ENCODE results near the gene BANP. TPM values are rescaled to one million over a fixed set of nuclear protein-coding genes. Genes with fewer than 3 reads are reported as not detected.
A peak's percentile ranks its signal among the peaks of the same experiment; 100 is the strongest.
"Not testable (repeated sequence)": the region's sequence is repeated elsewhere in the genome, so short reads cannot be mapped to it uniquely, and the experiment has no call there.

The BANP gene
- total RNA-seq, 1 donor from 2014 or later: 18.8 TPM

DNA sequence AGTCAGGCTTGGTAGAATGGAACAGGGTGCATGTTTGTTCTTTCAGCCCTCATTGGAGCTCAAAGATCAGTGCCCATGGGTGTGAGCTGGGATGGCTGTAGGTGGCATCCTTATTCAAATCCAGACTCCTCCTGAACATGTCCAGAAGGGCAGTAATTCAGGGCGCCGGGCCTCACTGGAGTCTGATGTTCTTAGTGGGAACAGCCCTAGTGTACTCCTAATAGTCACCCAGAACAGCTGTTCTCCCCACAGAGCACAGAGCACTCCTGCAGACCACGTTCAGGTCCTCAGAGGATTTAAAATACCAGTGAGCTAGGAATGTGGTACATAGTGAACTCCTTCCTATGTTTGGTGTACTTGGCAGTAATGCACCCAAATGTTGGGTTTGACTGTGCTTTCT is 96.2 kb downstream of the BANP start:
- no peak for DNase-seq (ENCODE audit: low read depth in 2 of 2)

DNA sequence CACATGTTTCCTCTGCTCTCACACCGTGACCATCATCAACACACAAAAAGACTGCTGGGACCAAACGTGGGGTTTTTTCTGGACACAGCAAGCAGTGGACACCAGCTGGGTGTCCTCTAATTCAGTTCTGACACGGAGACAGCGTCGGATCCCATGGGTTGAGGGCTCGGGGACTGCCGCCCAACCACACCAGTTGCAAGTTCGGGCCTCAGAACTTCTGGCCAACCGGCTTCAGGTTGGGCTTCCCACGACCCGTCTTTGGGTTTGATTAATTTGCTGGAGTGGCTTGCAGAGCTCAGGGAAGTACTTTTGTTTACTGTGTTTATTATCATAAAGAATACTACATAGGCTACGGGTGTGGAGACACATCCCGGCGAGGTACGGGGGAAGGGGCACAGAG is 97.8 kb downstream of the BANP start:
- no peak for DNase-seq (ENCODE audit: low read depth in 2 of 2)

DNA sequence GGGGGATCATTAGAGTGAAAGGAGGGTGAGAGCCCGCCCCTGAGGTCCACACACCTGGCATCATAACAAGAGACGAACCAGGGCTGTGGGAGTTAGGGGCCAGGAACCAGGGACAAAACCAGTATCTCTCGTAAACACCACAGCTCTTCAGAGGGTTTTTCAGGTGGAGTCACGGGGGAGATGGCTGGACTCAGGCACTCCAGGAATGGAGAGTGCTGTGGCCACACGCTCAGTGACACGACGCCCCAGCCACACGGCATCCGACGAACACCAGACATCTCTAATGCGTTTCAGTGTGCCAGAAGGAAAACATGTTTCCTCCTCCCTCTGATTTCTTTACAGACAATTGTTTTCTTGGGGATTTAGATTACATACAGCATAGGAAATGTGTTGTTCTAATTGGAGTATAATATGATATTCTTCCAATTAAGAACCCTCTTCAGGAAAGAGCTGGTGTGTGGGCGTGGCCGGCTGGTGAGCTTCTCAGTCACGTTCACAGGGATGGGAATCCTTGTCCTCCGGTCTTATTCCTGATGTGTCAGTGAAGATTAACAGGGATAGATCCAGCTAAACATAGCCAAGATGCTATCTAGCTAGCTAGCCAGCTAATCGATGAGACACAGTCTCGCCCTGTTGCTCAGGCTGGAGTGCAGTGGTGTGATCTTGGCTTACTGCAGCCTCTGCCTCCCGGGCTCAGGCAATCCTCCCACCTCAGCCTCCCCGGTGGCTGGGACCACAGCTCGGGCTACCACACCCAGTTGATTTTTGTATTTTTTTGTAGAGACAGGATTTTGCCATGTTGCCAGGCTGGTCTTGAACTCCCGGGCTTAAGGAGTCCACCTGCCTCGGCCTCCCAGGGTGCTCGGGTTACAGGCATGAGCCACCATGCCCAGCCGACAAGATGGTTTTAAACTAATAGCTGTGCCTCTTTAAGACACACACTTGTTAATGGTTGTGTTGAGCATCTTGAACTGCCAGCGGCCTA is 98.6 kb downstream of the BANP start:
- DNase-seq (ENCODE audit: low read depth in 2 of 2): no peak

DNA sequence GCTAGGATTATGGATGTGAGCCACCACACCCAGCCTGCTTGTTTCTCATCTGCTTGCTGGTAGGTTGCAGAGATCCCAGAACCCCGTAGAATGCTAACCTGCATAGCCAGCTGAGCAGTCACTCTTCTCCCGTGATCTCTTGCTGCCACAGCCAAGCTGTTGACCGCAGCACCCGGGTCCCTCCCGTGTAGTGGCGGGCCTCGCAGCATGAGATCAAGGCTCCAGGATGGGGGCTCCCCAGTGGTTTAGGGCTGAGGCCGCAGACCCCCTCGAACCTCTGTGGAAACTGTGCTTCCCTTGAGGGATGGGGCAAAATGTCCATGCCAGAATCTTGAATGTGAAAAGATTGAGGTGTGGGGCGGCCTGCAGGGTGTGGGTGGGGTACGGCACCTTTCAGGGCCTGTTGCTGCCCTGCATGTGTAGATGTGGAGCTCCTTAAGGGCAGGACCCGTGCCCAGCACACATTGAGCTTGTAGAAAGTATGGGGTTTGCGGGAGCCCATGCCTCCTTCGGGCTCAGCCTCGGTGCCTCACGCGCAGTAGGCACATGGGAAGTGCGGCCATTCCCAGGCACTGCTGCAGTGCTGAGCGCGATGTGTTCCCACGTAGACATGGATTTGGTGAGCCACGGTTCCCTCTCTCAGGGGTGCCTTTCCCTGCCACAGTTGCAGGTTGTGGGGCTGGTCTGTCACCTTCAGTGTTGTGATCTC is 99.9 kb downstream of the BANP start:
- no peak for DNase-seq (ENCODE audit: low read depth in 2 of 2)

DNA sequence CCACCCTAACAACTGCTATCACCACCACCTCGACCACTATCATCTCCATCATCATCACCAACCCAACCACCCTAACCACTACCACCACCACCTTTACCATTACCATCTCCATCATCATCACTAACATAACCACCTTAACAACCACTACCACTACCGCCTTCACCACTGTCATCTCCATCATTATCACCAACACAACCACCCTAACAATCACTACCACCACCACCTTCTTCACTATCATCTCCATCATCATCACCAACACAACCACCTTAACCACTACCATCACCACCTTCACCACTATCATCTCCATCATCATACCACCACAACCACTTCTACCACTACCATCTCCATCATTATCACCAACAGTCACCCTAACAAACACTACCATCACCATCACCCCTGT is 101.4 kb downstream of the BANP start:
- no peak for DNase-seq (ENCODE audit: low read depth in 2 of 2)

DNA sequence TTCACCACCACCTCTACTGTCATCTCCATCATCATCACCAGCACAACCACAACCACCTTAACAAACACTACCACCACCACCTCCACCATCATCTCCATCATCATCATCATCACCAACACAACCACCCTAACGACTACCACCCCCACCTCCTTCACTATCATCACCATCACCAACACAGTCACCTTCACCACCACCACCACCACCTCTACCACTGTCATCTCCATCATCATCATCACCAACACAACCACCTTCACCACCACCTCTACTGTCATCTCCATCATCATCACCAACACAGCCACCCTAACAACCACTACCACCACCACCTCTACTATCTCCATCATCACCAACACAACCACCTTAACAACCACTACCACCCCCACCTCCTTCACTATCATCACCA is 102.2 kb downstream of the BANP start:
- DNase-seq (ENCODE audit: low read depth in 2 of 2): not testable (repeated sequence)

DNA sequence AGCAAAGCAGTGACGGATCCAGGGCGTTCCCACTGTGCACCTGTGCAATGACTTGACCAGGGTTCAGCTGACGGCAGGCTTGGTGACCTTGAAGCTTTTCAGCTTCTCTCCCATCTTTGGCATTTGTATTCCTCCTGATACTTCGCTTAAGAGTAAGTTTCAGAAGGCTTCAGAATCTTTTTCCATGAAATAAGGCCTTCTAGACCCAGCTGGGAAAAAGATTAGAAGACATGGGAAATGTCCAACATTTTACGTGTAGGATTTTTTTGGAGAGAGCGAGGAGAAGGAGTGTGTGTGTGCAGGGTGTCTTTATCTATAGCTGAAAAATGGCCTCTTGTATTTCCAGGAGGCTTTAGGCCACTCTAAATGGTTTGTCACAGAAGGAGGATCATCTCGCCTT is 104.1 kb downstream of the BANP start:
- DNase-seq (ENCODE audit: low read depth in 2 of 2): no peak

DNA sequence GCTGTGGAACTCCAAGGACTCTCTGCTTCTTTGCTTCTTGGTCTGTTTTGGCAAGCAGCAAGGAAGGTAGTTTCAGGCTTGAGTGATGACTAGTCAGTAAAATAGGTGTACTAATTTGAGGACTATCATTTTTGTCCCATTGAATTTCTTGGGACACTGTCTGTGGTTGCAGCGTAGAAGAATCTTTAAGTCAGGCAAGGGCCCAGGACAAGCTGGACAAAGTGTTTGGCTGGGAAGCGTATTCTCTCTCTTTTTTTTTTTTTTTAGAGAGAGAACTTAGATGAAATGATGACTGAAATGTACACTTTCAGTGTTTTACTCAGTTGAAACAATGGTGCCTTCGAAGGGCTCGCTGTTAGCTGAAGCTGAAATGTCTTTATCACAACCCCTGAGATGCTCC is 105.0 kb downstream of the BANP start:
- no peak for DNase-seq (ENCODE audit: low read depth in 2 of 2)

DNA sequence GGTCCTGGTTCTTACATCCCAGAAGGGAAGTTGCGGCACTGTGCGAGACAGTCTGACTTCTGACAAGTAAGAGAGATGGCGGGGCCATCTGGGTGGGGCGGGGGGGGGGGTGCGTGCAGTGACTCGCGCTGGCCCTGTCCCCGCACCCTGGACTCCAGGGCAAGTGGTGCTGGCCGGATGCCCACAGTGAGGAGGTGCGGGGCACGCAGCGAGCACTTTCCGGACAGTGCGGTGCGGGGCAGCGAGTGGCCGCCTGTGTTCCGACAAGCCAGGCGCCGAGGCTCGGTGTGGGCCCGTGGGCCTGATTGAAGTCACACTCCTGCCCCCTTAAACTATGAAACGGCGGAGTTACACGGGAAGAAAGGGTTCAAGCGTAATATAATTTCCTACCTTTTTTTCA is 106.4 kb downstream of the BANP start:
- no peak for DNase-seq (ENCODE audit: low read depth in 2 of 2)

DNA sequence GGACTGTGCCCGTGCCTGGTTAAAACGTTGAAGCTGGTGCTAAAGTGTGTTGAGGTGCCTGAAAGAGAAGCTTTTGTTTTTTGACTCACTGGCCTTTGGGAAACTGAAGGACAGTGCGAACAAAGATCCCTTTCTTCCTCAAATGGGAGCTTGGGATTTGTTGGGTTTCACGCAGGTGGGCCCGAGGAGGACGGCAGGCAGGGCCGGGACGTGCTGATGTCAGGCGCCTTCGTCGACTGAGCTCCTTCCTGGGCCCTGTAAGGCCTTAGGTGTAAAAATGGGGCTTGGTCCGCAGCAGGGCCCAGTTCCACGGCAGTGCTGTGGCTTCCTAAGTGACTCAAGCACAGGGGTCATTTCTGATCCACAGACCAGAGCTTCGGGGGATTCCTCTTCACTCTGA is 106.9 kb downstream of the BANP start:
- no peak for DNase-seq (ENCODE audit: low read depth in 2 of 2)

DNA sequence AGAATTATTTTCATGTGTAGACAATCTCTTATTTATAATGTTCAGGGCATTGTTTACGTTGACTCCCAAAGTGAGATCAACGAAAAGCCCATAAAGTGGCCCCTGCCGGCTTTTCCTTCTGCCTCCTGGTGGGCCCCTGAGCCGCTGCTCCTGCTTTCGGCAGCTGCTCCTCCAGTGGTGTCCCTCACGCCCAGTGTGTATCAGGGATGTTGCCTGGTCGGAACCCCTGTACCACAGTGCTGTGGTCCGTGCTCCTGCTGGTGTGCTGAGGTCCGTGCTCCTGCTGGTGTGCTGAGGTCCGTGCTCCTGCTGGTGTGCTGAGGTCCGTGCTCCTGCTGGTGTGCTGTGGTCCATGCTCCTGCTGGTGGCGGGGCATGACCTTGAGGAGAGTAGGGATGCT is 107.6 kb downstream of the BANP start:
- DNase-seq (ENCODE audit: low read depth in 2 of 2): no peak

DNA sequence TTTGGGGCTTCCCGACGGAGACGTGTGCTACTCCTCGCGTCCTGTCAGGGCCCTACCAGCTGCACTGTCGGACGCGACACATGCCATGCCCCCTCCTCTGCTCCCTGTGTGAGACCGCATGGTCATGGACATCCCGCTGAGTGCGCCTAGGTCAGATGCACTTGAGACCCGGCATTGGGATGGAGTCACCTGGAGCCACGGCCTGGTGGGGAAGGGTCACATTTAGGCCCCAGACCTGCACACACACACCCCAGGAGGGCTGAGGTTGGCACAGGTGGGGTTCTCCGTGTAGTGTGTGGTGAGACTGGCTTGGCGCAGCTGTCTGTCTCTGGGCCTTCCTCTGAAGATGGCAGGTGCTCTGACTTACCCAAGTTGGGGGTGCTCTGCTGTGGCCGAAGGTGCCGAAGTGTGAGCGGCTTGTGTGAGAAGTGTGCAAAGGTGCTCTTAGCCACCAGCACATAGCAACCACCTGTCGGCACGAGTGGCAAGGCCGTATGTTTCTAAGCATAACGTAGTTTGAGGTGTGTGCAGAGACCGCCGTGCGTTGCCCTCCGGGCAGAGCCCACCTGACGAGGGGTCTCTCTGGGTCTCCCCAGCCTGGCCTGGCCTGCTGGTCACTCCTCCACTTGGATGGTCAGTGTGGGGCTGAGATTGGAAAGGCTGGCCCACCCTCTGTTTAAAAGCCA is 108.6 kb downstream of the BANP start:
- no peak for DNase-seq (ENCODE audit: low read depth in 2 of 2)

DNA sequence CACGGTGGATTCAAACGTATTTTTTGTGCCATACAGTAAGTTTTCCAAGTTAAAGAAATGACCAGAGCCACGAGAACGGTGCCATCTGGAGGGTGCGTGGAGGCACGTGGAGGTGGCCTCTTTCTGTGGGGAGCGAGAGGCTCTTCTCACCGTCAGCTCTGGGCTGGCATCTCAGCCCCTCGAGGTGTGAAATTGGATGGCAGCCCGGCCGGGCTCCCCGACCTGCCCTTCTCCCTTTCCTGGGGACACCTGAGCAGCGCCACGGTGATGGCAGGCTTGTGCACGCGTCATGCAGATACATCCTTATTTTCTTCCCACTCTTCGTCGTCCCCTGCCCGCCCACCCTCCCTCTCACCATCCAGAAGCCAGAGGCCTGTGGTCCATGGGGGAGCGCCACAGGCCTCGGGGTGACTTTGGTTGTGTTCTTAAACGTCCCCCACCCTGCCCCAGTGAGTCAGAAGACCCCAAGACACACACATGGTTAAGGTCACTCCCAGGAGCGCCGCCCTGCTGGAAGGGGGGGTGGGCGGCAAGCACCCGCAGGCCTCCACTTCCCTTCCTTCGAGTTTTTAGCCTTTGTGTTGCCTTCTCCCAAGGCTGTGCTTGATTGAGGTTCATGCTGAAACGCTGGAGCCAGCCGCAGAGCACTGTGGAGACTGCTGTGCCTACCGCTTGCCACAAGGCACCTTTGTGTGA is 109.4 kb downstream of the BANP start:
- DNase-seq (ENCODE audit: low read depth in 2 of 2): no peak

DNA sequence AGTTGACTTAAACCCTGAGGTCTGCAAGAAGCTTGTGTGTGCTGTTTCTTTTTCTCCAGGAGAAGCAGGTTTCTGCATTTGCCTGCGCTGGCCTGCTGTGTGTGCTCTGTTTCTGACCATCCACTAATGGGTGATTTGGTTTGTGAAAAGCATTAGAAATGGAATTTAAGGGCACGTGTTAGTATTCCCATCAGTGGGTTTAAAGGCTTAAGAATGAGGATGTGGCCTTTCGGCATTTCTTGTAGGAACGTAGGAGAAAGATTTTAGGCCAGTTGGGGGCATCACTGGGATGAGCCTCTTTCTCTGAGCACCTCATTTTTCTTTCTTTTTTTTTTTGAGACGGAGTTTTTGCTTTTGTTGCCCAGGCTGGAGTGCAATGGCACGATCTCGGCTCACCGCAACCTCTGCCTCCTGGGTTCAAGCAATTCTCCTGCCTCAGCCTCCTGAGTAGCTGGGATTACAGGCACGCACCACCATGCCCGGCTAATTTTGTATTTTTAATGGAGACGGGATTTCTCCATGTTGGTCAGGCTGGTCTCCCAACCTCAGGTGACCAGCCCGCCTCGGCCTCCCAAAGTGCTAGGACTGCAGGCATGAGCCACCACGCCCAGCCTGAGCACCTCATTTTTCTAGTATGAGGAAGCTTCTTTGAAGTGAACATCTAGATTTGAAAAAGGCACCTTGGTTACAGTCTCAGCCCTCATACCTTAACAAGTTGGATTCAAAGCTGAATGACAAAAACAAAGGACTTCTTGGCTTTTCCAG is 110.3 kb downstream of the BANP start:
- DNase-seq (ENCODE audit: low read depth in 2 of 2): no peak

DNA sequence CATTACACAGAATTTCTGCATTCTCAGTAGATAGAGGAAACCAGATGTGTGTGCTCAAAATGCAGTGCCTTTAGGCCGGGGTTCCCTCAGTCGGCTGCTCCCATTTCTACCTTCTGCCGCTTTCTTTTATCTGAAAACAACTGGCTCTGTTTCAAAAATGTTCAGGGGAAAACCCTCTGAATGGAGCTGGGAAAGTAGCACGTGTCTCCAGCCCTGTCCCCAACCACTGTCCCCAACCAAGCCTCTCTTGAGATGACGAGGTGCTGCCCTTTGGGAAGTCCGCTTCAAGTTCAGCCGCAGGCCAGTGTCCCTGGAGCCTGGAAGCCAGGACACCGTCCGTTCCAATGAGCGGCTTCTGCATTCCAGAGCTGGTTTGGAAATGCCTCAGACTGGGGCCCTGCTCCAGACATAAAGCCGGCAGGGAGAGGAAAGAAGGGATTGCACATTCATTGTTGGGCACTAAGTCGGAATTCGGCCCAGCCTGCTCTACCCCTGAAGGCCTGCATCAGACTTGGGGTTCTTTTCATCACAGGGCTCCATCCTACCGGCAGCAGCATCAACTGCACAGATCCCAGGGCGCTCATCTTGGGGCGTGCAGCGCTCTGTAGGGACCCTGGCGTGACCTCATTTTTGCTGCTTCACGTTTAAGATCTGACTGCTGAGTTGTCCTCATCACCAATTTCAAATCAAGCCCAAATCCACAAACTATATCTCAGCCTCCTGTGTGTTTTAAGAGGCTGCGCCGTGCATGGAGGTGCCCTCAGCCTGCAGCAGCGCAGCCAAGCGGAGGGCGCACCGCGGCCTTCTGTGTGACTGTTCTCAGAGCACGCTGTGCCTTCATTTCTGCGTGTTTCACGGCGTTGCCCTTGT is 111.3 kb downstream of the BANP start:
- DNase-seq (ENCODE audit: low read depth in 2 of 2): no peak

DNA sequence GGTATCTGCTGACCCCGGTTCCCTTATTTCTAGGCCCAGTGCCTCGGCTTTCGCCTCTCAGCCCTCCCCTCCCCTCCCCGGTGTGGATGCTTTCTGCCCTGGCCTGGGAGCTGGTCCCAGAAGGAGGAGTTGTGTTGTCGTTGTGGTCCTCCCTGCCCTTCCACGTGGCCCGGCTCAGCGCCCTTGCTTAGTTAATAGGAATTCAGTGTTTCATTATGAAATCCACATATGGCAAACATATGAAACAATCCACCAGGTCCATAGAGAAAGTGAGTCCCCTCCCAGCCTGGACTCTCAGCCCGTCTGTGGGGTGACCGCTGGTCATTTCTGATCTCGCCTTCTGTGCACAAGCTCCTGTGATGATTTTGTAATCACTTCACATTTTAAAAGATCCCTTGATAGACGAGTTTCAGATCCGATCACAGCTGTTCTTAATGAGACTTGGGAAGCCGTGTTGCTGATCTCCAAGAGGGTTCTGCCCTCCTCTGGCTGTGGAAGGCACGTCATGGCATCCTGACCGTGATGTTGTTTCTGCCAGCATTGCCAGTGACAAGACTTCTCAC is 112.1 kb downstream of the BANP start:
- DNase-seq (ENCODE audit: low read depth in 2 of 2): peak; percentile 7 to 20

DNA sequence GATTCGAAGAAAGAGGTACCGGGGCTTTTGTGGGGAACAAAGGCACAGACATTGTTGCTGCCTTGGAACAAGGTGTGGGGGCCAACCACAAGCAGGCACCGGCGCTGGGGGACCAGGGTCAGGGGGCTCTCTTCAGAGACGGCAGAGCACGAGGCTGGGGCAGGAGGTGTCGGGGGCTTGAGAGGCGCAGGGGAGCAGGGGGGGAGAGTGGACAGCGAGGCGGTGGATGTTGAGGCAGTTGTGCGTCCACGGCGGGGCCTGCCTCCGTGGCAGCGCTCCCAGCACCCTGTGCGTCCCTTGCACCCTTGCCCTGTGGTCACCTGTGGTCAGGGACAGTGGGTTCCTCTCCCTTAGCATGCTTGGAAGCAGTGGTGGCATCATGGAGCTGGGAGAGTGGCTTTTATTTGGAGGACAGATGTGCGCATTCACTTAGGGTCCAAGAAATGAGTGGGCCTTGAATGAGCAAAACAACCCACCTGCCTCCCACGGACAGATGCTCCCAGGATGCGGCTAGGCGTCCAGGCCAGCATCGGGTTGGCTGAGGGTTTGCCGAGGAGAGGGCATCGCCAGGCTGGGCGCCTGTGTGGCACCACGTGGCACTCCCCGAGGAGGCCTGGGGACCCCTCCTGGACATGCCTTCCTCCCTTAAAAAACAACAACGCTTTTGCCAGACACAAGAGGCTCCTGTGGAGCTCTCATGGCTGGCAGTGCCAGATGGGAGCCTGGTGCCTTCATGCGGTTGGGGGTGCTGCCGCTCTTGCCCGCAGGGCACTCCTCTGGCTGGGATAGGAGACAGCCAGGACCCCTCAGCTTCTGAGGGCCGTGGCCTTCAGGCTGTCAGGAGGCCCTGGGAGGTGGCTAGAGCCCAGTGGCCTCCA is 113.0 kb downstream of the BANP start:
- no peak for DNase-seq (ENCODE audit: low read depth in 2 of 2)

DNA sequence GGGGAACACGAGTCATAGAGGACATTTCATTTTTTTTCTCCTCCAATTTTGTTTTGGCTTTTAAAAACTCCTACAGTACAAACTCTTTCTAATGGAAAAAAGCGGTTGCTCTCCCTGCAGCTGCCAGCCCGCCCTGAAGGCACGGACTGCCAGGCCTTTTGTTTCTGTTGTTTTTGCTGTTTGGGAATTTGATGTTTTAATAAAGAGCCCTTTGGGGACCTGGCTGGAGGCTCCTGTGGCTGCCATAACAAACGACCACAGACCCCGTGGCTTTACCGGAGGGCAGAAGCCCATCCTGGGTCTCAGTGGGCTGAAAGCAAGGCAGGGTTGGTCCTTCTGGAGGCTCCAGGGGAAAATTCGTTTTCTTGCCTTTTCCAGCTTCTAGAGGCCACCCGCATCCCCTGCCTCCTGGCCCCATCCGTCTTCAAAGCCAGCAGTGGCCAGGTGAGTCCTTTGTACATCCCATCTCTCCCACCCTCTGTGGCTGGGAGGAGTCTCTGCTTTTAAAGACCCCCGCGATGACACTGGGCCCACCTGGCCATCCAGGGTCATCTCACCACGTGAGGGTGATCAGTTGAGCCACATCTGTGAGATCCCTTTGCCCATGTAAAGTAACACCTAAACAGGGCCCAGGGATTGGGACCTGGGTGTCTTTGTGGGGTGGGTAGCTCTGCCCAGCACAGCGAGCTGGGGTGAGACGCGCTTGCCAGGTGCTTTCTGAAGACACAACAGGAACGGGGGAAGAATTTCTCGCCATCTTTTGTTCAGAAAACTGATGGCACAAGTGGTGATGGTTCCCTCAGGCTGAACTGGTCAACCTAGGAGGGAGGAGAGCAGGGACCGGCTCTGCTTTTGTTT is 113.9 kb downstream of the BANP start:
- DNase-seq (ENCODE audit: low read depth in 2 of 2): no peak
